Measurements from ENCODE around the gene ITPRIPL1.

The ITPRIPL1 gene

GRCh38 chr2:96330407-96330806 is 5.3 kb downstream of the ITPRIPL1 start:
- no peak overlapping the region for H3K27ac Mint-ChIP-seq
- peaks cover 56% of the 10 kb centered on the region for H3K36me3 Mint-ChIP-seq (ENCODE audit: low read depth)
- peaks cover 53% of the 10 kb centered on the region for H3K4me1 Mint-ChIP-seq (ENCODE audit: low read depth)
- no peaks in the 10 kb centered on the region for H3K27me3 Mint-ChIP-seq
- H3K9me3 Mint-ChIP-seq = no peaks in the 10 kb centered on the region
- H3K4me3 Mint-ChIP-seq = no peak overlapping the region
- DNase-seq = no peak

DNA sequence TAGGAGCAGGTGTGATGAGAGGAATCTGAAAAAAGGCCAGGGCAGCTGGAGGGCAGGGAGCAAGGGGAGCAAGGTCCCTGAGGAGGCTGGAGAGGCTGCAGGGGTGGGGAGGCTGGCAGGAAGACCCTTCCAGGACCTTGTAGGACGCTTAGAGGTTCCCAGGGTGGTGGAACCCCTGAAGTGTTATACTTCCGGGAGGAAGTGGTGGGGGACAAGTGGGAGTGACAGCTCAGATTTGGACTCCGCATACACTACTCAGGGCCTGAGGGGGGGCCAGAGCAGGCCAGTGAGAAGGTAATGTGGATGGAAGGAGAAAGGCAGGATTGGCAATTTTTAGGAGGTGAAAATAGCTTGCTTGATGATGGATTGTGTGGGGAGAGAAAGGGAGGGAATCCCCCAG is 8.6 kb downstream of the ITPRIPL1 start:
- no peak for DNase-seq
- H3K27ac Mint-ChIP-seq = peak overlapping the region; percentile 57
- H3K36me3 Mint-ChIP-seq (ENCODE audit: low read depth) = peaks cover 38% of the 10 kb centered on the region
- H3K9me3 Mint-ChIP-seq = no peaks in the 10 kb centered on the region
- no peaks in the 10 kb centered on the region for H3K27me3 Mint-ChIP-seq
- H3K4me3 Mint-ChIP-seq = peak overlapping the region; percentile 82
- peaks cover 39% of the 10 kb centered on the region for H3K4me1 Mint-ChIP-seq (ENCODE audit: low read depth)

DNA sequence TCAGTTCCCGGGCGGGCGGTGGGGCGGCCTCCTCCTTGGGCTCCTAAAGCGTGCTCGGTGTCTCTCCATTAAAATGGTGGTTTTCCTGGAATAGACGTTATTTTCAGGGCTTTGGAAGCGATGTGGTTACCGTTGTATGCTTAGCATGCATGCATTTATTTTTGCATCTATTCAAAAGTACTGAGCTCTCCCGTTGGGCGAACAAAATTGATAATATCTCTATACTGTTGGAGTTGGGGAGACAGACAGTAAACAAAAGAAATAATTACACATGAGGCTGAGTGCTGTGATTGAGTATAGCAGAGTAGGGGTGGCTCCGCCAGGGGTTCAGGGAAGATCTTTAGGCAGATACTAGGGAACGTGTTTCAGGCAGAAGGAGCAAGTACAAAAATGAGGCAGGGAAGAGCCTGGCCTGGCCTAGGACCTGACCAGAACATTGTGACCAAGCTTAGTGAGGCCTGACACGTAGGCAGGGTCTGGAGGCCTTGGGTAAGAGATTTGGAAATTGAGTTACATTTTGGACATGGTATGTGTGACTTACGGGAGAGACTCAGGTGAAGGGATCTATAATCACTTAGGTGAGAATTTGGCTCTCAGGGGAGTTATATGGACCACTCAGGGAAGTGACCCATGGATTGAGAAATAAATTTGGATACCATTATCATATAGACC is 11.1 kb downstream of the ITPRIPL1 start:
- Mint-ChIP-seq H3K27me3 (no peaks in the 10 kb centered on the region), H3K4me1 (ENCODE audit: low read depth) (peaks cover 50% of the 10 kb centered on the region), H3K27ac (peak overlapping the region; percentile 94), H3K9me3 (no peaks in the 10 kb centered on the region), H3K36me3 (ENCODE audit: low read depth) (peaks cover 35% of the 10 kb centered on the region), H3K4me3 (peak overlapping the region; percentile 82)
- DNase-seq = no peak

GRCh38 chr2:96336873-96337272 is 11.8 kb downstream of the ITPRIPL1 start:
- no peaks in the 10 kb centered on the region for H3K9me3 Mint-ChIP-seq
- H3K4me1 Mint-ChIP-seq (ENCODE audit: low read depth) = peaks cover 56% of the 10 kb centered on the region
- peaks cover 41% of the 10 kb centered on the region for H3K36me3 Mint-ChIP-seq (ENCODE audit: low read depth)
- H3K4me3 Mint-ChIP-seq = peak overlapping the region; percentile 82
- H3K27ac Mint-ChIP-seq = peak overlapping the region; percentile 94
- no peak for DNase-seq
- H3K27me3 Mint-ChIP-seq = no peaks in the 10 kb centered on the region

DNA sequence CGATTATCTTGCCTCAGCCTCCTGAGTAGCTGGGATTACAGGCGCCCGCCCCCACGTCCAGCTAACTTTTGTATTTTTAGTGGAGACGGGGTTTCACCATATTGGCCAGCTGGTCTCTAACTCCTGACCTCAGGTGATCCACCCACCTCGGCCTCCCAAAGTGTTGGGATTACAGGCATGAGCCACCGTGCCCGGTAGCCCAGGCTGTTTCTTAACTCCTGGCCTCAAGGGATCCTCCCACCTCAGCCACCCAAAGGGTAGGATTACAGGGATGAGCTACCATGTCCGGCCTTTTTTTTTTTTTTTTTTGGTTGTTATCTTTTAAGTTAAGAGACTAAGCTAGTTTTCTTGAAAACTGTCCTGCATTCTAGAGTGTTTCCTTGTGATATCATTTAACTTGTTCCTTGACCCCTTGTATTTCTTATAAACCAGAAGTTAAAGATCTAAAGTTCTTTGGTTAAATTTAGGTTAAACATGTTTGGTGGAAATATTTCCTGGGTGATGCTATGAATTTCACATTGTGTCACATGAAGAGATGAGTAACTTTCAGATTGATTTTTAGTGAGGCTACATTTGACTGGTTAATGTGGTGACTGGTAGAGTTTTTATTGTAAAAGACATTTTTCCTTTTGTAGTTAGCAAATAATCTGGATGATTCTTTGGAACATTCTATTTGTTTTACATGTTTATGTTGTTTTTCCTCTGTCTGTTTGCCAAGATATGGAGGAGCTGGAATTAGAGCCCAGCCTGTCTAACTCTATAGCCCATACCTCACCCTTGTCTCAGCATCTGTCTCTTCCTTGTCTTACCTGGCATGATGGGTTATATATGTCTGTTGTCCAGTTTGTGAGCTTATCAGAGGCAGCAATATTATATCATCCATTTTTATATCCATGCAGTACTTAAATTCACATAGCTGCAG is 15.6 kb downstream of the ITPRIPL1 start:
- H3K27ac Mint-ChIP-seq = peak overlapping the region; percentile 86
- H3K36me3 Mint-ChIP-seq (ENCODE audit: low read depth) = peaks cover 76% of the 10 kb centered on the region
- H3K4me1 Mint-ChIP-seq (ENCODE audit: low read depth) = peaks cover 73% of the 10 kb centered on the region
- H3K27me3 Mint-ChIP-seq = no peaks in the 10 kb centered on the region
- H3K4me3 Mint-ChIP-seq = peak overlapping the region; percentile 35
- no peaks in the 10 kb centered on the region for H3K9me3 Mint-ChIP-seq
- no peak for DNase-seq

DNA sequence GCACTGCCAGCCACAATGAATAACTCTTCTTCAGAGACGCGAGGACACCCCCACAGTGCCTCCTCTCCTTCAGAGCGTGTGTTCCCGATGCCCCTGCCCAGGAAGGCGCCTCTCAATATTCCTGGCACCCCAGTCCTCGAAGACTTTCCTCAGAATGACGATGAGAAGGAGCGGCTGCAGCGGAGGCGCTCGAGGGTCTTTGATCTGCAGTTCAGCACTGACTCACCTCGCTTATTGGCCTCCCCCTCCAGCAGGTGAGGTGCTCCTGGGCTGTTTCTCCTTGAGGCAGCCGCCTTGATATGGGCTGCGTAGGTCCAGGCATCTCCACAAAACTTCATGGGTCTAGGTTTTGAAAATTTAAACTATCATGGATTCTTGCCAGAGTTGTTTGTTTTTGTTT is 16.5 kb downstream of the ITPRIPL1 start:
- Mint-ChIP-seq H3K27me3 (no peaks in the 10 kb centered on the region), H3K36me3 (ENCODE audit: low read depth) (peaks cover 78% of the 10 kb centered on the region), H3K4me1 (ENCODE audit: low read depth) (peaks cover 69% of the 10 kb centered on the region), H3K4me3 (peak overlapping the region; percentile 35), H3K9me3 (no peaks in the 10 kb centered on the region), H3K27ac (peak overlapping the region; percentile 86)
- no peak for DNase-seq

GRCh38 chr2:96342085-96342484 is 17.0 kb downstream of the ITPRIPL1 start:
- Mint-ChIP-seq H3K4me3 (peak overlapping the region; percentile 35), H3K36me3 (ENCODE audit: low read depth) (peaks cover 79% of the 10 kb centered on the region), H3K9me3 (no peaks in the 10 kb centered on the region), H3K4me1 (ENCODE audit: low read depth) (peaks cover 66% of the 10 kb centered on the region), H3K27me3 (no peaks in the 10 kb centered on the region), H3K27ac (peak overlapping the region; percentile 86)
- no peak for DNase-seq

DNA sequence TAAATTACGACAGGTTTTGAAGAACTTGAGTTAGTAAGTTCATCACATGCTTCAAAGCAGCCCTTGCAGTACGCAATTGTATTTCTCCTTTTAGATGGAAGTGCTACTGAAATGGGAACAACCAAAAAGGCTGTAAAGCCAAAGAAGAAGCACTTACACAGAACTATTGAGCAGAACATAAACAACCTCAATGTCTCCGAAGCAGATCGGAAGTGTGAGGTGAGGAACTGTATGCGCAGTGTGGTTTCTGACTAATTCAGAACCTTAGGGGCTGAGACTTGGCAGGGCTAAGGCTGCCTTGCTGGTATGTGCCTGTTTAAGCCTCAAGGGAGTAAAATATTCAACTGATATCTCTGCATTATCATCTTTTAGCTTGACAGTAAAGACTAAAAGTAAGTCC is 18.9 kb downstream of the ITPRIPL1 start:
- Mint-ChIP-seq H3K36me3 (ENCODE audit: low read depth) (peaks cover 91% of the 10 kb centered on the region), H3K4me3 (peak overlapping the region; percentile 23), H3K4me1 (ENCODE audit: low read depth) (peaks cover 58% of the 10 kb centered on the region), H3K9me3 (no peaks in the 10 kb centered on the region), H3K27me3 (no peaks in the 10 kb centered on the region), H3K27ac (peak overlapping the region; percentile 73)
- DNase-seq = no peak

GRCh38 chr2:96345438-96345837 is 20.3 kb downstream of the ITPRIPL1 start:
- H3K4me3 Mint-ChIP-seq = no peak overlapping the region
- peak overlapping the region; percentile 22 for H3K27ac Mint-ChIP-seq
- peaks cover 96% of the 10 kb centered on the region for H3K36me3 Mint-ChIP-seq (ENCODE audit: low read depth)

GRCh38 chr2:96345868-96346462 is 20.8 kb downstream of the ITPRIPL1 start:
- no peak for DNase-seq
- peaks cover 98% of the 10 kb centered on the region for H3K36me3 Mint-ChIP-seq (ENCODE audit: low read depth)
- peaks cover 44% of the 10 kb centered on the region for H3K4me1 Mint-ChIP-seq (ENCODE audit: low read depth)
- H3K27ac Mint-ChIP-seq = no peak overlapping the region
- H3K27me3 Mint-ChIP-seq = no peaks in the 10 kb centered on the region
- H3K9me3 Mint-ChIP-seq = no peaks in the 10 kb centered on the region
- no peak overlapping the region for H3K4me3 Mint-ChIP-seq

More at GRCh38 chr2:96345438-96345837, 20.3 kb downstream of the ITPRIPL1 start:
- DNase-seq = no peak
- H3K9me3 Mint-ChIP-seq = no peaks in the 10 kb centered on the region
- H3K4me1 Mint-ChIP-seq (ENCODE audit: low read depth) = peaks cover 49% of the 10 kb centered on the region
- no peaks in the 10 kb centered on the region for H3K27me3 Mint-ChIP-seq

- no peak for DNase-seq
- no peaks in the 10 kb centered on the region for H3K27me3 Mint-ChIP-seq
Observed at GRCh38 chr2:96347395-96347794, 22.3 kb downstream of the ITPRIPL1 start.

GRCh38 chr2:96353032-96353561 is 28.0 kb downstream of the ITPRIPL1 start:
- Mint-ChIP-seq H3K4me3 (no peak overlapping the region), H3K36me3 (ENCODE audit: low read depth) (peaks cover 96% of the 10 kb centered on the region), H3K27me3 (no peaks in the 10 kb centered on the region), H3K9me3 (no peaks in the 10 kb centered on the region), H3K4me1 (ENCODE audit: low read depth) (no peaks in the 10 kb centered on the region), H3K27ac (no peak overlapping the region)
- DNase-seq = no peak

More at GRCh38 chr2:96347395-96347794, 22.3 kb downstream of the ITPRIPL1 start:
- Mint-ChIP-seq H3K9me3 (no peaks in the 10 kb centered on the region), H3K27ac (no peak overlapping the region), H3K4me1 (ENCODE audit: low read depth) (peaks cover 30% of the 10 kb centered on the region), H3K36me3 (ENCODE audit: low read depth) (peaks cover 98% of the 10 kb centered on the region), H3K4me3 (no peak overlapping the region)

DNA sequence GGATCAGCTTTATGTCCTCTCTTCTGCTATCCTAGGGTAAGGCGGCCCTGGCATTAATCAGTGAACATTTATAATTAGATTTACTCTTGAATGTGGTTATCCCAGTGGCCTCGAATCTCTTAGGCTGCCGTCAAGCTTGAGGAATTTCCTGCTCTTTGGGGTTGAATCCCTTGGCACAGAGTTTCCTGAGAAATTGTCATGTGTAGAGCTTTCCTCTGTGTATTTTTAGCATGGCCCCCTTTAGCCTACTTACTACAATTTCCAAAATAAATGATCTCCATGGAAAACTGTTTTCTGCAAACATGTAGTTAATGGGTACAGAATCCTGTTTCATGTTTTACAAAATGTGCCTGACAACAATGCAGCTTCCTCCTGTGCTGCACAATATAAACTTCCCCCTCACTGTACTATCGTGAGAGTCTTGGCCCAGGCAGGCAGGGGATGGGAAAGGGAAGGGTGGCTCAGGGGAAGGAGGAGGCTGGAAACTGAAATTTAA is 28.5 kb downstream of the ITPRIPL1 start:
- peaks cover 94% of the 10 kb centered on the region for H3K36me3 Mint-ChIP-seq (ENCODE audit: low read depth)
- no peak overlapping the region for H3K4me3 Mint-ChIP-seq
- H3K27ac Mint-ChIP-seq = no peak overlapping the region
- no peaks in the 10 kb centered on the region for H3K27me3 Mint-ChIP-seq
- H3K4me1 Mint-ChIP-seq (ENCODE audit: low read depth) = no peaks in the 10 kb centered on the region
- DNase-seq = no peak
- H3K9me3 Mint-ChIP-seq = no peaks in the 10 kb centered on the region

GRCh38 chr2:96354492-96354891 is 29.4 kb downstream of the ITPRIPL1 start:
- H3K9me3 Mint-ChIP-seq = no peaks in the 10 kb centered on the region
- H3K36me3 Mint-ChIP-seq (ENCODE audit: low read depth) = peaks cover 93% of the 10 kb centered on the region
- no peaks in the 10 kb centered on the region for H3K27me3 Mint-ChIP-seq
- peaks cover 7% of the 10 kb centered on the region for H3K4me1 Mint-ChIP-seq (ENCODE audit: low read depth)
- DNase-seq = no peak
- no peak overlapping the region for H3K4me3 Mint-ChIP-seq
- H3K27ac Mint-ChIP-seq = no peak overlapping the region

All from activated T-cell treated with anti-CD3 and anti-CD28 coated beads, Interleukin-2, amount 50 U/mL, for 24 hours (primary cell).